A549 (cell line): ENCODE results near the gene IL17B. TPM values are rescaled to one million over a fixed set of nuclear protein-coding genes. Genes with fewer than 3 reads are reported as not detected.

ENCODE experiments used
- ATAC-seq, 2 experiments: fragments of 200-7000 bp in 1 of 2; fragments of >200 bp in 1 of 2; cut with Nextera tagmentation in 1 of 2; cut with Tn5 transposase in 1 of 2; 3 replicates each; pipeline versions ENCODE4 v1.8.0 to v1.9.1; 2018 to 2020; ENCODE audit warnings: mild to moderate bottlenecking in 1 of 2, moderate library complexity in 1 of 2
- CTCF ChIA-PET: fragments of 300-600 bp; sonication (Branson Sonifier 250); formaldehyde crosslinking; extraction: SDS; loops from one replicate; lab custom pipeline; 2021; ENCODE audit warnings: antibody characterized with exemption, inconsistent platforms; lab: Yijun Ruan, JAX
- POLR2A ChIA-PET: fragments of 350-600 bp; formaldehyde crosslinking; extraction: SDS; loops from one replicate; lab custom pipeline; 2021; ENCODE audit warnings: antibody characterized with exemption, inconsistent platforms; lab: Yijun Ruan, JAX
- DNase-seq, 2 experiments: peaks; one replicate each; pipeline versions ENCODE4 v3.0.0 to v3.0.0-alpha.2; 2011 to 2016; ENCODE audit warnings: low read depth in 1 of 2, low spot score in 1 of 2
- FAIRE-seq: peaks from 2 replicates; lab custom pipeline; 2011; peaks lifted over from hg19 to GRCh38; lab: Jason Lieb, UNC
- H3K27ac ChIP-seq, 2 experiments: fragments of >200 bp; sonication (Bioruptor Twin); formaldehyde crosslinking; 3 replicates each; pipeline ENCODE4 v1.5.1; 2016 to 2017
- H3K4me1 ChIP-seq: fragments of >200 bp; sonication (Bioruptor Twin); formaldehyde crosslinking; 3 replicates; pipeline ENCODE4 v1.6.1; 2016
- H3K4me2 ChIP-seq: fragments of >200 bp; sonication (Bioruptor Twin); formaldehyde crosslinking; 3 replicates; pipeline ENCODE4 v1.6.1; 2016
- H3K4me3 ChIP-seq: fragments of >200 bp; sonication (Bioruptor Twin); formaldehyde crosslinking; 3 replicates; pipeline ENCODE4 v1.5.1; 2016
- H3K9me3 ChIP-seq: fragments of >200 bp; sonication (Bioruptor Twin); formaldehyde crosslinking; 3 replicates; pipeline ENCODE4 v1.6.1; 2016
- BHLHE40 ChIP-seq: IDR thresholded peaks from 2 replicates; pipeline ENCODE4 v1.6.1; 2012; ENCODE audit warnings: low read depth, low read length, inconsistent platforms
- CEBPB ChIP-seq, 2 experiments: fragments of >200 bp in 1 of 2; sonication (Bioruptor Twin) in 1 of 2; formaldehyde crosslinking in 1 of 2; IDR thresholded peaks; 2 replicates each; pipeline ENCODE4 v1.6.1; 2012 to 2016
- EHMT2 ChIP-seq: fragments of 200-600 bp; sonication (generic); IDR thresholded peaks from 2 replicates; pipeline ENCODE4 v1.6.1; 2016; ENCODE audit warnings: antibody characterized with exemption, low read depth, mild to moderate bottlenecking, moderate library complexity
- ESRRA ChIP-seq: fragments of 150-350 bp; IDR thresholded peaks from 2 replicates; pipeline ENCODE4 v1.6.1; 2014; ENCODE audit warnings: mild to moderate bottlenecking, low read length, borderline replicate concordance
- GATA3 ChIP-seq: IDR thresholded peaks from 2 replicates; pipeline ENCODE4 v1.6.1; 2012; ENCODE audit warnings: borderline replicate concordance
- HEYL ChIP-seq: fragments of 250-450 bp; sonication (Bioruptor Pico); IDR thresholded peaks from 2 replicates; pipeline ENCODE4 v1.8.0; 2021; ENCODE audit warnings: mild to moderate bottlenecking, moderate library complexity
- HOXB13 ChIP-seq: fragments of 250-450 bp; sonication (Bioruptor Pico); IDR thresholded peaks from 2 replicates; pipeline ENCODE4 v1.5.0; 2020; ENCODE audit warnings: low read depth, mild to moderate bottlenecking, moderate library complexity
- JUN ChIP-seq, 2 experiments: fragments of >200 bp; sonication (Bioruptor Twin); formaldehyde crosslinking; IDR thresholded peaks; 2 replicates in 1 of 2; 3 replicates in 1 of 2; pipeline ENCODE4 v1.6.1; 2016 to 2017
- KDM1A ChIP-seq: fragments of 200-600 bp; sonication (generic); IDR thresholded peaks from 2 replicates; pipeline ENCODE4 v1.6.1; 2016; ENCODE audit warnings: low read depth, mild to moderate bottlenecking
- MAZ ChIP-seq: fragments of 150-350 bp; IDR thresholded peaks from 2 replicates; pipeline ENCODE4 v1.6.1; 2014; ENCODE audit warnings: antibody characterized with exemption, low read depth, low read length, borderline replicate concordance
- MYC ChIP-seq: IDR thresholded peaks from 2 replicates; pipeline ENCODE4 v1.6.1; 2012; ENCODE audit warnings: mild to moderate bottlenecking, inconsistent platforms, low read length, improper control_type of control experiment, borderline replicate concordance
- NPAS2 ChIP-seq: fragments of 250-450 bp; sonication (Bioruptor Pico); IDR thresholded peaks from 2 replicates; pipeline ENCODE4 v1.8.0; 2022; ENCODE audit warnings: mild to moderate bottlenecking, moderate library complexity, borderline replicate concordance
- RARB ChIP-seq: fragments of 250-450 bp; sonication (Bioruptor Pico); IDR thresholded peaks from 2 replicates; pipeline ENCODE4 v1.8.0; 2021; ENCODE audit warnings: mild to moderate bottlenecking, moderate library complexity
- RCOR1 ChIP-seq: fragments of 150-350 bp; IDR thresholded peaks from 2 replicates; pipeline ENCODE4 v1.6.1; 2014; ENCODE audit warnings: antibody characterized with exemption, low read length, low read depth
- RFX5 ChIP-seq: fragments of 450-650 bp; IDR thresholded peaks from 2 replicates; pipeline ENCODE4 v1.7.1; 2014; ENCODE audit warnings: antibody characterized with exemption, mild to moderate bottlenecking, moderate library complexity
- TFCP2L1 ChIP-seq: fragments of 250-450 bp; sonication (Bioruptor Pico); IDR thresholded peaks from 2 replicates; pipeline ENCODE4 v1.5.0; 2021; ENCODE audit warnings: mild to moderate bottlenecking
- ZSCAN20 ChIP-seq: fragments of 250-450 bp; sonication (Bioruptor Pico); IDR thresholded peaks from 2 replicates; pipeline ENCODE4 v1.8.0; 2022; ENCODE audit warnings: mild to moderate bottlenecking, moderate library complexity
- WGBS: methylation state at CpG from one replicate; pipeline ENCODE4 v1.1.6; 2017; ENCODE audit errors: missing lambda C conversion rate; 5-methylcytosine and 5-hydroxymethylcytosine counted together
- polyA plus RNA-seq, 4 experiments: library from polyadenylated mRNA; depleted of rRNA in 3 of 4; stranded (reverse); fragments of >200 nt; fragmentation: RNase III in 1 of 4; extraction: RNeasy Plus Mini Kit Qiagen cat#74134 plus additional on column Dnase treatment in 1 of 4; gene quantifications; 2 replicates in 3 of 4; 3 replicates in 1 of 4; pipeline ENCODE4 v1.2.3, GENCODE V29; 2011 to 2017
- TF ChIP-seq, protein P1 (sequence below): fragments of 150-350 bp; IDR thresholded peaks from 2 replicates; pipeline ENCODE4 v1.6.1; 2014; ENCODE audit warnings: low read depth, mild to moderate bottlenecking, low read length
- TF ChIP-seq, protein P2 (sequence below): IDR thresholded peaks from 2 replicates; pipeline ENCODE4 v1.6.1; 2012
- TF ChIP-seq, protein P3 (sequence below): IDR thresholded peaks from 2 replicates; pipeline ENCODE4 v1.6.1; 2012
- TF ChIP-seq, protein P4 (sequence below): fragments of >200 bp; sonication (Bioruptor Twin); formaldehyde crosslinking; IDR thresholded peaks from 3 replicates; pipeline ENCODE4 v1.6.1; 2016

Gene IL17B
- polyA plus RNA-seq, 2 of the 4 experiments (the other 2 are of a cell fraction), result 0.23 TPM; not detected in 1

DNA sequence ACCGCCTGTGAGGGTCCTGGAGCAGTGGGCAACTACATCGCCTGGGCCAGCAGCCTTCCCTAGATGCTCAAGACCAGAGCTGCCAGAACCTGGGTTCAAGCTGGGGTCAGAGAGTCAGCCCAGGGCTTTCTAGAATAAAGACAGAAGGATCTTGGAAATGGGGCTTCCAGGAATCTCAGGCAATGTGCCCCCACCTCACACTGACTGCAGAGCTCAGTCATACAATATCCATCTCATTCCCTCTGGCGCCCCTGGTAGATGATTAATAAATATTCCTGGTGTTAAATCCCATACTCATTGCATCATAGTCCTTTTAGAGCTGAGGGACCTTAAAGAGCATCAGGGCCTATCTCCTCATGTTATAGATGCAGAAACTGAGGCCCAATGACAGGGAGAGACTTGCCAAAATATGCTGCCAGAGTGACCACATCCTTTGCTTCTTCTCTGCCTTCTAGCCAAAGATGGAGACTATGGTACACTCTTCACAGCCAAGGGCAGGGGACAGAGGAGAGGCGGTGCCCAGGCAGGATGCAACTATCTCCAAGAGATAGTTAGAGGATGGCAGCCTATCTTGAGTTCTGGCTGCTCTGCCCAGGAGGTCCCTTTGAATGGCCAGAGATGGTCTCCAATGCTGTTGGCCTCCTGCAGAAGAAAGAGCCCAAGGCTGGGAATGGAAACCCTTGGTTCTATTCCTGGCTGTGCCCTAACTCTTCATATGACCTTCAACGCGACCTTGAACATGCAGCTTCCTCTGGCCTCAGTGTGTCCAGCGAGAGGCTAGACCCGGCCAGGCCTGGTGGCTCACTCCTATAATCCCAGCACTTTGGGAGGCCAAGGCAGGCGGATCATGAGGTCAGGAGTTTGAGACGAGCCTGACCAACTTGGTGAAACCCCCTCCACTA lies 36.2 kb upstream of the IL17B start:
- TF ChIP-seq CEBPB (IDR thresholded peaks at IDR 0.05) (peak in 1 of 2 experiments; percentile 56; a peak in 2 of 4 replicates), HOXB13 (CRISPR knock-in tag) (no peak)
- TF ChIP-seq, all 56 proteins: peak for 1
- DNase-seq, result no peak
- Histone ChIP-seq H3K4me2 (peak overlapping the region; percentile 56), H3K4me3 (no peak overlapping the region), H3K4me1 (peaks cover 21% of the 10 kb centered on the region), H3K27ac (peak overlapping the region; percentile 52 to 79), H3K9me3 (no peaks in the 10 kb centered on the region)
- CTCF ChIA-PET, result interaction anchor here (0.5 to 52.1 kb wide), 9 partner anchors 16 to 151 kb away, joined by 3 to 1709 read pairs (median 5); partner anchors contain the start of genes IL17B and PCYOX1L
- FAIRE-seq, result no peak
- WGBS, result 58% methylated on average over 10 of the region's 10 CpGs
- peak in 1 of 2 experiments; percentile 53; a peak in 3 of 6 replicates for ATAC-seq
- POLR2A ChIA-PET, result no interaction called here

DNA sequence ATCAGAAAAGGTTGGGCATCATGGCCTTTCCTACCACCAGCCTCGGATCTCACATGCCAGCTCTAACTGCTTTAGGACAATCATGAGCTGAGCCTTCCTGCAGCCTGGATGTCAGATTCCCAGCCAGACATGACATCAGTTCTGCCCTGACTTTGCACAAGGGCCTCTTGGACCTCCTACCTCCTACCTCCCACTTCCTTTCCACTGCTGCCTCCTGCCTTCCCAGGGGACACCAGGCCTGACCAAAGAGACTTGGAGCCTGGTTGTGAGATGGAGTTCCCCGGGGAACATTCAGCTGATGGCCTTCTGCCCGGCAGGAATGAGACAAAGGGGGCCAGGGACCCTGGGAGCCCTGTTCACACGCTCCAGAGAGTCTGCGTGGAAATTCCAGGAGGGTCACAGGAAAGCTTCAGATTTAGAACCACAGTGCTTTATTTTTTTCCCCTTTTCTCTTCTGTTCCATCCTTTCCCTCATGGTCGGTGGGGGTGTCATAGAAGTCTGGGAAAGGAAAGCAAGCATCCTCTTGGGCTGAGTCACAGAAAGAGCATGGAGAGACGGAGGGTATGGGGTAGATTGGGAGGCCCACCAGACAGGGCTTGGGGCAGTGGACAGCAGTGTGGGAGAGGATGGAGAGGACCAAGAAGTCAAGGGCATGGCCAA lies 35.4 kb upstream of the IL17B start:
- ChIA-PET CTCF (interaction anchor here (1.1 to 52.1 kb wide), 9 partner anchors 10 to 204 kb away, joined by 3 to 1709 read pairs (median 4); partner anchors contain the start of genes IL17B and PCYOX1L), POLR2A (no interaction called here)
- ATAC-seq (peak in 1 of 2 experiments; percentile 44; a peak in 3 of 6 replicates), FAIRE-seq (no peak), DNase-seq (no peak)
- TF ChIP-seq RFX5 (no peak), ESRRA (no peak), TFCP2L1 (no peak), CEBPB (IDR thresholded peaks at IDR 0.05) (no peak), RARB (CRISPR knock-in tag) (no peak), MYC (no peak), GATA3 (no peak), NPAS2 (CRISPR knock-in tag) (no peak), MAZ (no peak), EHMT2 (no peak), RCOR1 (no peak), ZSCAN20 (no peak), JUN (IDR thresholded peaks at IDR 0.05) (no peak), KDM1A (no peak), BHLHE40 (no peak), HEYL (CRISPR knock-in tag) (no peak)
- TF ChIP-seq, protein P1, sequence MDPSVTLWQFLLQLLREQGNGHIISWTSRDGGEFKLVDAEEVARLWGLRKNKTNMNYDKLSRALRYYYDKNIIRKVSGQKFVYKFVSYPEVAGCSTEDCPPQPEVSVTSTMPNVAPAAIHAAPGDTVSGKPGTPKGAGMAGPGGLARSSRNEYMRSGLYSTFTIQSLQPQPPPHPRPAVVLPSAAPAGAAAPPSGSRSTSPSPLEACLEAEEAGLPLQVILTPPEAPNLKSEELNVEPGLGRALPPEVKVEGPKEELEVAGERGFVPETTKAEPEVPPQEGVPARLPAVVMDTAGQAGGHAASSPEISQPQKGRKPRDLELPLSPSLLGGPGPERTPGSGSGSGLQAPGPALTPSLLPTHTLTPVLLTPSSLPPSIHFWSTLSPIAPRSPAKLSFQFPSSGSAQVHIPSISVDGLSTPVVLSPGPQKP, result no peak
- TF ChIP-seq, protein P2, sequence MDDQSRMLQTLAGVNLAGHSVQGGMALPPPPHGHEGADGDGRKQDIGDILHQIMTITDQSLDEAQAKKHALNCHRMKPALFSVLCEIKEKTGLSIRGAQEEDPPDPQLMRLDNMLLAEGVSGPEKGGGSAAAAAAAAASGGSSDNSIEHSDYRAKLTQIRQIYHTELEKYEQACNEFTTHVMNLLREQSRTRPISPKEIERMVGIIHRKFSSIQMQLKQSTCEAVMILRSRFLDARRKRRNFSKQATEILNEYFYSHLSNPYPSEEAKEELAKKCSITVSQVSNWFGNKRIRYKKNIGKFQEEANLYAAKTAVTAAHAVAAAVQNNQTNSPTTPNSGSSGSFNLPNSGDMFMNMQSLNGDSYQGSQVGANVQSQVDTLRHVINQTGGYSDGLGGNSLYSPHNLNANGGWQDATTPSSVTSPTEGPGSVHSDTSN, result no peak
- TF ChIP-seq, protein P3, sequence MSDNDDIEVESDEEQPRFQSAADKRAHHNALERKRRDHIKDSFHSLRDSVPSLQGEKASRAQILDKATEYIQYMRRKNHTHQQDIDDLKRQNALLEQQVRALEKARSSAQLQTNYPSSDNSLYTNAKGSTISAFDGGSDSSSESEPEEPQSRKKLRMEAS, result no peak
- TF ChIP-seq, protein P4, sequence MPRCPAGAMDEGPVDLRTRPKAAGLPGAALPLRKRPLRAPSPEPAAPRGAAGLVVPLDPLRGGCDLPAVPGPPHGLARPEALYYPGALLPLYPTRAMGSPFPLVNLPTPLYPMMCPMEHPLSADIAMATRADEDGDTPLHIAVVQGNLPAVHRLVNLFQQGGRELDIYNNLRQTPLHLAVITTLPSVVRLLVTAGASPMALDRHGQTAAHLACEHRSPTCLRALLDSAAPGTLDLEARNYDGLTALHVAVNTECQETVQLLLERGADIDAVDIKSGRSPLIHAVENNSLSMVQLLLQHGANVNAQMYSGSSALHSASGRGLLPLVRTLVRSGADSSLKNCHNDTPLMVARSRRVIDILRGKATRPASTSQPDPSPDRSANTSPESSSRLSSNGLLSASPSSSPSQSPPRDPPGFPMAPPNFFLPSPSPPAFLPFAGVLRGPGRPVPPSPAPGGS, result no peak
- Histone ChIP-seq H3K9me3 (no peaks in the 10 kb centered on the region), H3K4me3 (no peak overlapping the region), H3K4me1 (peaks cover 21% of the 10 kb centered on the region), H3K4me2 (peak overlapping the region; percentile 56), H3K27ac (peak overlapping the region; percentile 52 to 79)
- WGBS, result 65% methylated on average over 7 of the region's 7 CpGs
